Nephron progenitor cell (in vitro differentiated cells): Measurements from ENCODE around the gene ATRX.
A peak's percentile ranks its signal among the peaks of the same experiment; 100 is the strongest.

Experiments used
- DNase-seq: peaks from one replicate; pipeline ENCODE4 v3.0.0; 2021
- H3K27ac Mint-ChIP-seq: 2 replicates; pipeline ENCODE4 v1.8.0; 2021; ENCODE audit warnings: mild to moderate bottlenecking, moderate library complexity, mixed read lengths
- H3K27me3 Mint-ChIP-seq: 2 replicates; pipeline ENCODE4 v1.8.0; 2021; ENCODE audit warnings: mild to moderate bottlenecking, low read depth, mixed read lengths; ENCODE audit not compliant: poor library complexity
- H3K36me3 Mint-ChIP-seq: 2 replicates; pipeline ENCODE4 v1.8.0; 2021; ENCODE audit warnings: low read depth, mixed read lengths
- H3K4me1 Mint-ChIP-seq: 2 replicates; pipeline ENCODE4 v1.8.0; 2021; ENCODE audit warnings: mixed read lengths
- H3K4me3 Mint-ChIP-seq: 2 replicates; pipeline ENCODE4 v1.8.0; 2021; ENCODE audit warnings: mild to moderate bottlenecking, moderate library complexity, mixed read lengths
- H3K9me3 Mint-ChIP-seq: 2 replicates; pipeline ENCODE4 v1.8.0; 2021; ENCODE audit warnings: mild to moderate bottlenecking, moderate library complexity, mixed read lengths
- CTCF ChIP-seq: fragments of 200-600 bp; sonication (generic); IDR thresholded peaks from 2 replicates; pipeline ENCODE4 v1.5.0; 2021; ENCODE audit warnings: antibody characterized with exemption

ATRX gene

GRCh38 chrX:77652095-77652494 lies 133.9 kb downstream of the ATRX start:
- no peak overlapping the region for H3K4me3 Mint-ChIP-seq
- H3K27me3 Mint-ChIP-seq: no peaks in the 10 kb centered on the region
- H3K9me3 Mint-ChIP-seq: peaks cover 22% of the 10 kb centered on the region
- no peak overlapping the region for H3K27ac Mint-ChIP-seq
- DNase-seq: no peak
- peaks cover 62% of the 10 kb centered on the region for H3K36me3 Mint-ChIP-seq
- TF ChIP-seq CTCF: no peak
- H3K4me1 Mint-ChIP-seq: no peaks in the 10 kb centered on the region

GRCh38 chrX:77640702-77641101 lies 145.3 kb downstream of the ATRX start:
- Mint-ChIP-seq H3K27me3 (peaks cover 3% of the 10 kb centered on the region), H3K4me3 (no peak overlapping the region), H3K36me3 (peaks cover 68% of the 10 kb centered on the region), H3K4me1 (no peaks in the 10 kb centered on the region), H3K27ac (peak overlapping the region; percentile 61), H3K9me3 (peaks cover 69% of the 10 kb centered on the region)
- no peak for TF ChIP-seq CTCF
- no peak for DNase-seq

GRCh38 chrX:77639820-77640219 lies 146.2 kb downstream of the ATRX start:
- Mint-ChIP-seq H3K27me3 (peaks cover 3% of the 10 kb centered on the region), H3K4me1 (no peaks in the 10 kb centered on the region), H3K4me3 (no peak overlapping the region), H3K9me3 (peaks cover 65% of the 10 kb centered on the region), H3K36me3 (peaks cover 59% of the 10 kb centered on the region), H3K27ac (no peak overlapping the region)
- no peak for TF ChIP-seq CTCF
- DNase-seq: no peak

- TF ChIP-seq CTCF: no peak
- DNase-seq: no peak
- Mint-ChIP-seq H3K36me3 (peaks cover 55% of the 10 kb centered on the region), H3K9me3 (peaks cover 64% of the 10 kb centered on the region), H3K27ac (no peak overlapping the region), H3K27me3 (peaks cover 3% of the 10 kb centered on the region), H3K4me1 (no peaks in the 10 kb centered on the region), H3K4me3 (no peak overlapping the region)
These were observed 147.6 kb downstream of the ATRX start for GRCh38 chrX:77638397-77638796.

- Mint-ChIP-seq H3K27ac (no peak overlapping the region), H3K4me1 (no peaks in the 10 kb centered on the region), H3K27me3 (peaks cover 3% of the 10 kb centered on the region), H3K4me3 (no peak overlapping the region), H3K9me3 (peaks cover 44% of the 10 kb centered on the region), H3K36me3 (peaks cover 34% of the 10 kb centered on the region)
- DNase-seq: no peak
- no peak for TF ChIP-seq CTCF
These were observed 150.6 kb downstream of the ATRX start for GRCh38 chrX:77635373-77635772.

- H3K27ac Mint-ChIP-seq: no peak overlapping the region
- no peak for TF ChIP-seq CTCF
- H3K36me3 Mint-ChIP-seq: peaks cover 64% of the 10 kb centered on the region
- H3K27me3 Mint-ChIP-seq: no peaks in the 10 kb centered on the region
- peaks cover 50% of the 10 kb centered on the region for H3K9me3 Mint-ChIP-seq
- DNase-seq: no peak
- no peak overlapping the region for H3K4me3 Mint-ChIP-seq
- H3K4me1 Mint-ChIP-seq: peaks cover 2% of the 10 kb centered on the region
These were observed 157.6 kb downstream of the ATRX start for GRCh38 chrX:77628294-77629025.
